ENCODE results near the gene ADGRE1. TPM values are rescaled to one million over a fixed set of nuclear protein-coding genes. Genes with fewer than 3 reads are reported as not detected.

The ADGRE1 gene
- polyA plus RNA-seq, 1 experiment, result not detected

DNA sequence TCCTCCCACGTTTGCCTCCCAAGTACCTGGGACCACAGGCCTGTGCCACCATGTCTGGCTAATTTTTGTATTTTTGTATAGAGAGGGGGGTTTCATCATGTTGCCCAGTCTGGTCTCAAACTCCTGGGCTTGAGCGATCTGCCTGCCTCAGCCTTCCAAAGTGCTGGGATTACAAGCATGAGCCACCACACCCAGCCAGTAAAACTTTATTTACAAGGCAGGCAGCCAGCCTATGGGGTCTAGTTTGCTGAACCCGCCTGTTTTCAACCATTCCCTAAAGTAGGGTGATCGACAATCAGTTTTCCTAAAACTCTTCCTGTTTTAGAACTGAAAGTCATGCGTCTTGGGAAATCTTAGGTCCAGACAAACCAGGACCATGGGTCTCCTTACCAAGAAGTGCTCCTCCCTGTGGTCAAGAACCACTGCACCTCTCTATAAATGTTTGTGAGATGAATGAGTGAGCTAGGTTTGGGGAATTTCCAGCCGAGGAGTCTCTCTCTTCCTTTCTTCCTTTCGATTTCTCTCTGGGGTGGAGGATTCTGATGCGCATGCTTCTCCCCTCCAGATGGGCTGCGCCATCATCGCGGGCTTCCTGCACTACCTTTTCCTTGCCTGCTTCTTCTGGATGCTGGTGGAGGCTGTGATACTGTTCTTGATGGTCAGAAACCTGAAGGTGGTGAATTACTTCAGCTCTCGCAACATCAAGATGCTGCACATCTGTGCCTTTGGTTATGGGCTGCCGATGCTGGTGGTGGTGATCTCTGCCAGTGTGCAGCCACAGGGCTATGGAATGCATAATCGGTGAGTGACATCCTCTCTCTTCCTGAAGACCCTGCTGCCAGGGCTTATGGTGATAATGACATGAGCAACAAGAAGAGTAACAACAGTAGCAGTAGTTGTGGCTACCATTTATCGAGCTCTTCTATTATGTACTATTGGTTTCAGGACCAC is 38.7 kb downstream of the ADGRE1 start:
- POLR2A ChIA-PET, result no interaction called here
- H3K27me3 ChIP-seq (ENCODE audit: control insufficient read depth, insufficient read depth, low read length), result no peaks in the 10 kb centered on the region
- CTCF ChIA-PET, result no interaction called here
- TF ChIP-seq, protein P1, sequence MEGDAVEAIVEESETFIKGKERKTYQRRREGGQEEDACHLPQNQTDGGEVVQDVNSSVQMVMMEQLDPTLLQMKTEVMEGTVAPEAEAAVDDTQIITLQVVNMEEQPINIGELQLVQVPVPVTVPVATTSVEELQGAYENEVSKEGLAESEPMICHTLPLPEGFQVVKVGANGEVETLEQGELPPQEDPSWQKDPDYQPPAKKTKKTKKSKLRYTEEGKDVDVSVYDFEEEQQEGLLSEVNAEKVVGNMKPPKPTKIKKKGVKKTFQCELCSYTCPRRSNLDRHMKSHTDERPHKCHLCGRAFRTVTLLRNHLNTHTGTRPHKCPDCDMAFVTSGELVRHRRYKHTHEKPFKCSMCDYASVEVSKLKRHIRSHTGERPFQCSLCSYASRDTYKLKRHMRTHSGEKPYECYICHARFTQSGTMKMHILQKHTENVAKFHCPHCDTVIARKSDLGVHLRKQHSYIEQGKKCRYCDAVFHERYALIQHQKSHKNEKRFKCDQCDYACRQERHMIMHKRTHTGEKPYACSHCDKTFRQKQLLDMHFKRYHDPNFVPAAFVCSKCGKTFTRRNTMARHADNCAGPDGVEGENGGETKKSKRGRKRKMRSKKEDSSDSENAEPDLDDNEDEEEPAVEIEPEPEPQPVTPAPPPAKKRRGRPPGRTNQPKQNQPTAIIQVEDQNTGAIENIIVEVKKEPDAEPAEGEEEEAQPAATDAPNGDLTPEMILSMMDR (IDR thresholded peaks at IDR 0.05; ENCODE audit: insufficient read depth, low read depth, low read length), result no peak
- DNase-seq (ENCODE audit: low read depth), result no peak
- H3K4me3 ChIP-seq (ENCODE audit: low read depth, low read length), result no peak overlapping the region
- no peaks in the 10 kb centered on the region for H3K36me3 ChIP-seq (ENCODE audit: control insufficient read depth, insufficient read depth, low read length)

DNA sequence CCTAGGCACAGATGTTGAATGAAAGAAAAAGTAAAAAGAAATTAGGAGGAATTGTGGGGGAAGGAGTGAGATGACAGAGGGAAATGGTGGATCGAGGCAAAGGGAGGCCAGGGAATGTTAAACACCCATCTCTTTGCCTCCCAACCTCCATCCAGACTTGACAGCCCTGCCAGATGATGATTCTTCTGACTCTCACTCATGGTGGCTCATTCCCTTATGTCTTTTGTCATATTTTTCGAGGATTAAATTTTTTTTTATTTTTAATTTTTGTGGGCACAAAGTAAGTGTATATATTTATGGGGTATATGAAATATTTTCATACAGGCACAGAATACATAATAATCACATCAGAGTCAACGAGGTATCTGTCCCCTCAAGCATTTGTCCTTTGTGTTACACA is 42.8 kb downstream of the ADGRE1 start:
- DNase-seq (ENCODE audit: low read depth), result no peak
- Histone ChIP-seq H3K27me3 (ENCODE audit: control insufficient read depth, insufficient read depth, low read length) (no peaks in the 10 kb centered on the region), H3K36me3 (ENCODE audit: control insufficient read depth, insufficient read depth, low read length) (no peaks in the 10 kb centered on the region), H3K4me3 (ENCODE audit: low read depth, low read length) (no peak overlapping the region)
- CTCF ChIA-PET, result no interaction called here
- POLR2A ChIA-PET, result no interaction called here
- TF ChIP-seq, protein P1 (IDR thresholded peaks at IDR 0.05; ENCODE audit: insufficient read depth, low read depth, low read length), result no peak

DNA sequence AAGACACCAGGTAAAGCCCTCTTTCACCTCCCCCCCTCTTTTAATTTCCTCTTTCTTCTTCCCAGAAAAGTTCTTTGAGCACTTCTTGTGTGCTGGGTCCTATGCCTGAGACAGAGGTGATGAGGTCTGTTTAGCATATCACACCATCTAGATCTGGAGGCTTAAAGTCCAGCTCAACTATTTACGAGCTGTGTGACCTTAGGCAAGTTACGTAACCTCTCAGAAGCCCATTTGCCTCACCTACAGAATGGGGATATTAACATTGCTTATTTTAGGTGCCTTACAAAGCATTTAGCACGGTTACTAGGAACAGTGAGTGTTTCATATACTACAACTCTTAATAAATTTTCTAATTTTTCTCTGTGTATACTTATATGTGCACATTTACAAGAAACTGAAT is 47.7 kb downstream of the ADGRE1 start:
- Histone ChIP-seq H3K27me3 (ENCODE audit: control insufficient read depth, insufficient read depth, low read length) (no peaks in the 10 kb centered on the region), H3K4me3 (ENCODE audit: low read depth, low read length) (no peak overlapping the region), H3K36me3 (ENCODE audit: control insufficient read depth, insufficient read depth, low read length) (no peaks in the 10 kb centered on the region)
- CTCF ChIA-PET, result no interaction called here
- TF ChIP-seq, protein P1 (IDR thresholded peaks at IDR 0.05; ENCODE audit: insufficient read depth, low read depth, low read length), result no peak
- DNase-seq (ENCODE audit: low read depth), result no peak
- POLR2A ChIA-PET, result no interaction called here

DNA sequence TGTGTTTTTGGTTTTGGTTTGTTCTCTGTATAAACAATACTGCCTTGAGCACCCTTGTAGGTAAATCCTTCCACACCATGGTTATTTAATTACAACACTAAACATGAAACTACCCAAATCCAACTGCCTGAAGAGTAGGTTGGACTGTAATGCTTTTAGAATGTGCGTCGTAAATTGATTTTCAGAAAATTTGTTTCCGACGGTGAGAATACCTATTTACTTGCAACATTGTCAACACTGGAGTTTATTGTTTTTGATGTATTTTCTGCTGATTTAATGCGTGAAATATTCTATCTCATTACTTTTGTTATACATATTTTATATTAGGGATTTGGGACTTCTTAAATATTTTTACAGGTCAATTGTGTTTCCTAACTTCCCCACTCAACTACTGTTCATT is 48.2 kb downstream of the ADGRE1 start:
- TF ChIP-seq, protein P1 (IDR thresholded peaks at IDR 0.05; ENCODE audit: insufficient read depth, low read depth, low read length), result no peak
- Histone ChIP-seq H3K36me3 (ENCODE audit: control insufficient read depth, insufficient read depth, low read length) (no peaks in the 10 kb centered on the region), H3K4me3 (ENCODE audit: low read depth, low read length) (no peak overlapping the region), H3K27me3 (ENCODE audit: control insufficient read depth, insufficient read depth, low read length) (no peaks in the 10 kb centered on the region)
- CTCF ChIA-PET, result no interaction called here
- DNase-seq (ENCODE audit: low read depth), result no peak
- POLR2A ChIA-PET, result no interaction called here

DNA sequence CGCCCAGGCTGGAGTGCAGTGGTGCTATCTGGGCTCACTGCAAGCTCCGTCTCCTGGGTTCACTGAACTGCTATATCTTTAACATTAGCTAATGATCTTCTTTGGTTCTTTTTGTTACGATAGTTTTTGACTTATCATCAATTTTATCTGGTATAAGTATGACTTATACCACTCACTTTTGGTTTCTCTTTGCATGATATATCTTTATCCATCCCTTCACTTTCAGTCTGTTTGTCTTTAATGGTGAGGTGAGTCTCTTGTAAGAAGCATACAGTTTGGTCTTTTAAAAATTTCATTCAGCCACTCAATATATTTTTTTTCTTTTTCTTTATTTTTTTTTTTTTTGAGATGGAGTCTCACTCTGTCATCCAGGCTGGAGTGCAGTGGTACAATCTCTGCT is 58.4 kb downstream of the ADGRE1 start:
- ChIA-PET POLR2A (no interaction called here), CTCF (no interaction called here)
- TF ChIP-seq, protein P1 (IDR thresholded peaks at IDR 0.05; ENCODE audit: insufficient read depth, low read depth, low read length), result no peak

More for the DNA sequence above, 58.4 kb downstream of the ADGRE1 start:
- Histone ChIP-seq H3K27me3 (ENCODE audit: control insufficient read depth, insufficient read depth, low read length) (no peaks in the 10 kb centered on the region), H3K4me3 (ENCODE audit: low read depth, low read length) (no peak overlapping the region), H3K36me3 (ENCODE audit: control insufficient read depth, insufficient read depth, low read length) (no peaks in the 10 kb centered on the region)
- no peak for DNase-seq (ENCODE audit: low read depth)
